Ishikawa (cell line): ENCODE measurements around the gene MRPS34.

ENCODE experiments used
- CEBPB ChIP-seq: IDR thresholded peaks from 2 replicates; pipeline ENCODE4 v1.6.1; 2012
- CREB1 ChIP-seq: IDR thresholded peaks from 2 replicates; pipeline ENCODE4 v1.6.1; 2012; ENCODE audit warnings: low read depth
- EGR1 ChIP-seq: IDR thresholded peaks from 2 replicates; pipeline ENCODE4 v1.6.1; 2012
- EP300 ChIP-seq: IDR thresholded peaks from 2 replicates; pipeline ENCODE4 v1.6.1; 2012; ENCODE audit warnings: borderline replicate concordance
- FOXM1 ChIP-seq: IDR thresholded peaks from 2 replicates; pipeline ENCODE4 v1.6.1; 2012; ENCODE audit warnings: low read depth, borderline replicate concordance
- MAX ChIP-seq: IDR thresholded peaks from 2 replicates; pipeline ENCODE4 v1.6.1; 2012
- NFIC ChIP-seq: IDR thresholded peaks from 2 replicates; pipeline ENCODE4 v1.6.1; 2012
- RAD21 ChIP-seq: IDR thresholded peaks from 2 replicates; pipeline ENCODE4 v1.6.1; 2012; ENCODE audit warnings: low read depth
- REST ChIP-seq: IDR thresholded peaks from 2 replicates; pipeline ENCODE4 v1.6.1; 2012; ENCODE audit warnings: low read depth, mild to moderate bottlenecking
- TAF1 ChIP-seq: IDR thresholded peaks from 2 replicates; pipeline ENCODE4 v1.6.1; 2012; ENCODE audit warnings: low read depth, mild to moderate bottlenecking
- TCF12 ChIP-seq: IDR thresholded peaks from 2 replicates; pipeline ENCODE4 v1.6.1; 2012; ENCODE audit warnings: low read depth
- TEAD4 ChIP-seq: IDR thresholded peaks from 2 replicates; pipeline ENCODE4 v1.6.1; 2012
- USF1 ChIP-seq: IDR thresholded peaks from 2 replicates; pipeline ENCODE4 v1.6.1; 2012
- YY1 ChIP-seq: IDR thresholded peaks from 2 replicates; pipeline ENCODE4 v1.6.1; 2012; ENCODE audit warnings: low read depth
- ZBTB7A ChIP-seq: IDR thresholded peaks from 2 replicates; pipeline ENCODE4 v1.6.1; 2012; ENCODE audit warnings: low read depth

The MRPS34 gene

GRCh38 chr16:1741553-1742165 lies 31.3 kb downstream of the MRPS34 start:
- TF ChIP-seq TAF1 (no peak), TCF12 (no peak), FOXM1 (no peak), CEBPB (no peak), RAD21 (no peak)

- TF ChIP-seq MAX: no peak
- TF ChIP-seq FOXM1: no peak
- TF ChIP-seq EGR1: no peak
- TF ChIP-seq TAF1: no peak
- TF ChIP-seq TEAD4: no peak
- TF ChIP-seq USF1: no peak
- TF ChIP-seq RAD21: no peak
- no peak for TF ChIP-seq NFIC
- no peak for TF ChIP-seq REST
- TF ChIP-seq CREB1: no peak
- TF ChIP-seq ZBTB7A: no peak
- TF ChIP-seq EP300: no peak
- TF ChIP-seq TCF12: no peak
- no peak for TF ChIP-seq YY1
- no peak for TF ChIP-seq CEBPB
Observed at GRCh38 chr16:1740781-1741490, 32.0 kb downstream of the MRPS34 start.

GRCh38 chr16:1740234-1740633 lies 32.7 kb downstream of the MRPS34 start:
- TF ChIP-seq USF1 (no peak), TCF12 (no peak), TEAD4 (no peak), MAX (no peak), YY1 (no peak), REST (no peak), CREB1 (no peak), ZBTB7A (no peak), EP300 (no peak), CEBPB (no peak), TAF1 (no peak), FOXM1 (no peak), RAD21 (no peak), NFIC (no peak), EGR1 (no peak)

GRCh38 chr16:1734816-1735215 lies 38.1 kb downstream of the MRPS34 start:
- TF ChIP-seq FOXM1: no peak
- no peak for TF ChIP-seq TEAD4
- TF ChIP-seq USF1: no peak

- TF ChIP-seq YY1 (no peak), TAF1 (no peak), EGR1 (no peak), TCF12 (no peak), RAD21 (no peak), MAX (no peak), USF1 (no peak), TEAD4 (no peak)
Observed at GRCh38 chr16:1734123-1734522, 38.8 kb downstream of the MRPS34 start.
